GM23338 (cell line): ENCODE measurements around the gene SEC14L1. TPM values are rescaled to one million over a fixed set of nuclear protein-coding genes. Genes with fewer than 3 reads are reported as not detected.

Source experiments
- ATAC-seq: fragments of 200-7000 bp; cut with Tn5 transposase; 3 replicates; pipeline ENCODE4 v1.9.1; 2020
- DNase-seq: peaks from one replicate; pipeline ENCODE4 v3.0.0-alpha.2; 2015; ENCODE audit warnings: low spot score
- H2AFZ ChIP-seq: fragments of 200-600 bp; sonication (generic); 2 replicates; pipeline ENCODE4 v1.8.0; 2016; ENCODE audit warnings: antibody characterized with exemption, mild to moderate bottlenecking, moderate library complexity
- H3F3A ChIP-seq: fragments of 200-600 bp; sonication (generic); replicated peaks from 2 replicates; pipeline ENCODE4 v1.8.0; 2017; ENCODE audit warnings: antibody characterized with exemption, mixed run types, low read depth
- H3K27ac ChIP-seq: fragments of 200-600 bp; sonication (generic); 2 replicates; pipeline ENCODE4 v1.6.1; 2016; ENCODE audit warnings: low read depth
- H3K27me3 ChIP-seq: fragments of 200-600 bp; sonication (generic); 2 replicates; pipeline ENCODE4 v1.8.0; 2016; ENCODE audit warnings: mild to moderate bottlenecking, mixed run types, moderate library complexity; ENCODE audit not compliant: insufficient read depth
- H3K36me3 ChIP-seq: fragments of 200-600 bp; sonication (generic); 2 replicates; pipeline ENCODE4 v1.8.0; 2016; ENCODE audit warnings: mild to moderate bottlenecking; ENCODE audit not compliant: insufficient read depth
- H3K4me1 ChIP-seq: fragments of 200-600 bp; sonication (generic); 2 replicates; pipeline ENCODE4 v1.8.0; 2016; ENCODE audit warnings: mild to moderate bottlenecking, moderate library complexity; ENCODE audit not compliant: insufficient read depth
- H3K4me2 ChIP-seq: fragments of 200-600 bp; sonication (generic); 2 replicates; pipeline ENCODE4 v1.7.1; 2017; ENCODE audit warnings: mixed run types
- H3K4me3 ChIP-seq: fragments of 200-600 bp; sonication (generic); 2 replicates; pipeline ENCODE4 v1.6.1; 2016; ENCODE audit warnings: mixed run types
- H3K79me2 ChIP-seq: fragments of 200-600 bp; sonication (generic); replicated peaks from 2 replicates; pipeline ENCODE4 v1.8.0; 2017; ENCODE audit warnings: mild to moderate bottlenecking; ENCODE audit not compliant: insufficient read depth
- H3K9me2 ChIP-seq: fragments of 200-600 bp; sonication (generic); 2 replicates; pipeline ENCODE4 v1.8.0; 2017; ENCODE audit not compliant: insufficient read depth
- H4K20me1 ChIP-seq: fragments of 200-600 bp; sonication (generic); replicated peaks from 2 replicates; pipeline ENCODE4 v1.8.0; 2017; ENCODE audit warnings: mild to moderate bottlenecking; ENCODE audit not compliant: insufficient read depth
- H3K27ac Mint-ChIP-seq: 2 replicates; pipeline ENCODE4 v1.8.0; 2020; ENCODE audit warnings: inconsistent platforms, mild to moderate bottlenecking, moderate library complexity, mixed read lengths
- H3K27me3 Mint-ChIP-seq: 3 replicates; pipeline ENCODE4 v1.8.0; 2022; ENCODE audit warnings: low read depth, mild to moderate bottlenecking, moderate library complexity, mixed read lengths, inconsistent platforms; ENCODE audit not compliant: insufficient read depth, poor library complexity
- H3K36me3 Mint-ChIP-seq: 3 replicates; pipeline ENCODE4 v1.8.0; 2021; ENCODE audit warnings: low read depth, mild to moderate bottlenecking, inconsistent platforms, moderate library complexity, mixed read lengths
- H3K4me1 Mint-ChIP-seq: 3 replicates; pipeline ENCODE4 v1.8.0; 2020; ENCODE audit warnings: mild to moderate bottlenecking, inconsistent platforms, mixed read lengths
- H3K4me3 Mint-ChIP-seq: 3 replicates; pipeline ENCODE4 v1.8.0; 2021; ENCODE audit warnings: moderate library complexity, mild to moderate bottlenecking, inconsistent platforms, mixed read lengths
- H3K9me3 Mint-ChIP-seq: 3 replicates; pipeline ENCODE4 v1.8.0; 2020; ENCODE audit warnings: moderate library complexity, mild to moderate bottlenecking, inconsistent platforms, mixed read lengths
- CREB1 ChIP-seq: fragments of 250-450 bp; sonication (Bioruptor Pico); IDR thresholded peaks from 2 replicates; pipeline ENCODE4 v1.5.0; 2020; ENCODE audit warnings: low read depth, mild to moderate bottlenecking, moderate library complexity
- CTCF ChIP-seq, 2 experiments: fragments of 200-600 bp in 1 of 2; sonication (generic) in 1 of 2; conservative IDR thresholded peaks; 2 replicates each; pipeline versions ENCODE4 v1.5.1 to v1.6.1; 2016 to 2017; ENCODE audit warnings: antibody characterized with exemption in 2 of 2, low read depth in 2 of 2, mild to moderate bottlenecking in 2 of 2, moderate library complexity in 1 of 2
- ETS1 ChIP-seq: IDR thresholded peaks from 2 replicates; pipeline ENCODE4 v1.6.1; 2016; ENCODE audit warnings: antibody characterized with exemption
- EZH2 ChIP-seq: fragments of 200-600 bp; sonication (generic); IDR thresholded peaks from one replicate; pipeline ENCODE4 v1.8.0; 2017; ENCODE audit warnings: antibody characterized with exemption, mild to moderate bottlenecking, low read depth; ENCODE audit not compliant: unreplicated experiment
- EZH2phosphoT487 ChIP-seq: fragments of 200-600 bp; sonication (generic); IDR thresholded peaks from one replicate; pipeline ENCODE4 v1.8.1; 2018; ENCODE audit warnings: antibody characterized with exemption; ENCODE audit not compliant: unreplicated experiment
- JUNB ChIP-seq: IDR thresholded peaks from one replicate; pipeline ENCODE4 v1.6.1; 2016; ENCODE audit warnings: antibody characterized with exemption; ENCODE audit not compliant: unreplicated experiment
- NANOG ChIP-seq: IDR thresholded peaks from 2 replicates; pipeline ENCODE4 v1.6.1; 2016; ENCODE audit warnings: antibody characterized with exemption, borderline replicate concordance
- POLR2AphosphoS5 ChIP-seq: IDR thresholded peaks from 2 replicates; pipeline ENCODE4 v1.6.1; 2016; ENCODE audit warnings: antibody characterized with exemption, low read depth
- REST ChIP-seq: IDR thresholded peaks from one replicate; pipeline ENCODE4 v1.6.1; 2018; ENCODE audit warnings: antibody characterized with exemption; ENCODE audit not compliant: unreplicated experiment
- STAT1 ChIP-seq: IDR thresholded peaks from one replicate; pipeline ENCODE4 v1.6.1; 2016; ENCODE audit warnings: antibody characterized with exemption; ENCODE audit not compliant: unreplicated experiment
- ZNF114 ChIP-seq: fragments of 250-450 bp; sonication (Bioruptor Pico); IDR thresholded peaks from 2 replicates; pipeline ENCODE4 v1.5.0; 2020; ENCODE audit warnings: mild to moderate bottlenecking, moderate library complexity
- ZNF331 ChIP-seq: fragments of 250-450 bp; sonication (Bioruptor Pico); IDR thresholded peaks from 2 replicates; pipeline ENCODE4 v1.5.0; 2020; ENCODE audit warnings: low read depth, mild to moderate bottlenecking, moderate library complexity
- ZNF462 ChIP-seq: fragments of 250-450 bp; sonication (Bioruptor Pico); IDR thresholded peaks from 2 replicates; pipeline ENCODE4 v1.5.0; 2020; ENCODE audit warnings: mild to moderate bottlenecking, moderate library complexity
- polyA plus RNA-seq: library from polyadenylated mRNA; unstranded; fragments of >200 nt; fragmentation: Nextera tagmentation; extraction: Ambion mirVana; gene quantifications from 2 replicates; pipeline ENCODE4 v1.2.1, GENCODE V29; 2016
- total RNA-seq: library from RNA; depleted of rRNA; stranded (reverse); fragments of >200 nt; shearing (Covaris generic); gene quantifications from 2 replicates; pipeline ENCODE4 v1.2.3, GENCODE V29; 2014

The SEC14L1 gene
- total and polyA plus RNA-seq, 2 experiments from 2014 or later: 26.8 to 54.8 TPM

GRCh38 chr17:77126519-77126918 is 14.2 kb upstream of the SEC14L1 start:
- Histone ChIP-seq H3K36me3 (no peaks in the 10 kb centered on the region), H3K27me3 (no peaks in the 10 kb centered on the region), H3K4me2 (no peak overlapping the region), H4K20me1 (no peaks in the 10 kb centered on the region), H3K9me2 (no peaks in the 10 kb centered on the region), H3F3A (no peaks in the 10 kb centered on the region), H3K79me2 (no peaks in the 10 kb centered on the region), H3K27ac (no peak overlapping the region), H3K4me1 (no peaks in the 10 kb centered on the region), H2AFZ (no peak overlapping the region), H3K4me3 (no peak overlapping the region)
- Mint-ChIP-seq H3K27me3 (peaks cover 2% of the 10 kb centered on the region), H3K4me3 (no peak overlapping the region), H3K9me3 (no peaks in the 10 kb centered on the region), H3K27ac (no peak overlapping the region), H3K4me1 (peaks cover 3% of the 10 kb centered on the region; the same call in 2 of the 3 replicates), H3K36me3 (no peaks in the 10 kb centered on the region)
- DNase-seq (no peak), ATAC-seq (no peak)
- TF ChIP-seq JUNB (no peak), ZNF114 (no peak), EZH2 (no peak), EZH2phosphoT487 (no peak), REST (no peak), NANOG (no peak), CREB1 (CRISPR knock-in tag) (no peak), CTCF (conservative IDR thresholded peaks at IDR 0.05; ENCODE audit: low read depth in 2 of 2) (no peak), POLR2AphosphoS5 (no peak), ZNF331 (CRISPR knock-in tag) (no peak), ZNF462 (no peak), STAT1 (no peak), ETS1 (no peak)
